ENCODE data around the gene KCNT2. TPM values are rescaled to one million over a fixed set of nuclear protein-coding genes. Genes with fewer than 3 reads are reported as not detected.
A peak's percentile ranks its signal among the peaks of the same experiment; 100 is the strongest.

KCNT2 gene
- total and polyA plus RNA-seq, 2 of the 8 experiments (the other 6 are each of a cell fraction or from before 2014, with no cell fraction given): 2.3 to 10.2 TPM

DNA sequence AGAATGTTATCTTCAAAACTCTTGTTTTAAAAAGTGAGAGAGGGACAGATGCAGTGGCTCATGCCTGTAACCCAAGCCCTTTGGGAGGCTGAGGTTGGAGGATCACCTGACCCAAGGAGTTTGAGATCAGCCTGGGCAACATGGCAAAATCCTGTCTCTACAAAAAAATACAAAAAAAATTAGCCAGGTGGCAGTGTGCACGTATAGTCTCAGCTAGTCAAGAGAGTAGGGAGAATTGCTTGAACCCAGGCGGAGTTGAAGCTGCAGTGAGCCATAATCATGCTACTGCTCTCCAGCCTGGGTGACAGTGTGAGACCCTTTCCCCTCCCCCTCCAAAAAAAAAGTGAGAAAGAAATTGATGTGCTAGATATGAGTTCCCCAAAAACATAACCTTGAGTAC, 131.0 kb downstream of the KCNT2 start:
- TF ChIP-seq SRF (IDR thresholded peaks at IDR 0.05; ENCODE audit: low read depth, low read length): no peak
- 0 out of 4 replicates have a peak, but pooled peaks have one; percentile 1 to 3 for TF ChIP-seq RAD21 (IDR thresholded peaks at IDR 0.05 in 1 of 2, conservative IDR thresholded peaks at IDR 0.05 in 1 of 2; ENCODE audit: low read depth in 2 of 2, low read length in 2 of 2)
- TF ChIP-seq RNF2 (IDR thresholded peaks at IDR 0.05; ENCODE audit: borderline replicate concordance, low read depth, low read length, missing control alignments, poor library complexity, severe bottlenecking): no peak
- TF ChIP-seq EZH2 (IDR thresholded peaks at IDR 0.05; ENCODE audit: low read depth, low read length, severe bottlenecking): no peak
- no peak for TF ChIP-seq EGR1 (IDR thresholded peaks at IDR 0.05; ENCODE audit: borderline replicate concordance, low read depth, low read length)
- no peak for TF ChIP-seq HDAC2 (IDR thresholded peaks at IDR 0.05; ENCODE audit: borderline replicate concordance in 1 of 2, low read depth in 2 of 2, low read length in 2 of 2)
- no peak for TF ChIP-seq TCF12 (IDR thresholded peaks at IDR 0.05; ENCODE audit: low read depth, low read length)
- TF ChIP-seq POLR2AphosphoS5 (IDR thresholded peaks at IDR 0.05; ENCODE audit: low read depth, low read length): no peak
- no peak for TF ChIP-seq JUN (IDR thresholded peaks at IDR 0.05; ENCODE audit: low read depth, low read length)
- no peaks in the 10 kb centered on the region for H3K79me1 ChIP-seq (ENCODE audit: low read depth, low read length)
- H2BK120ac ChIP-seq (replicated peaks; ENCODE audit: low read depth, low read length): no peak overlapping the region
- 89% methylated on average over 2 of the region's 2 CpGs; no CpG with 5 or more reads in 1 of the 2 experiments for WGBS, 2 experiments (ENCODE audit: extremely low coverage in 1 of 2, insufficient coverage in 1 of 2, insufficient read length in 1 of 2, insufficient replicate concordance in 2 of 2, low coverage in 1 of 2, low lambda C conversion rate in 2 of 2, missing lambda C conversion rate in 1 of 2)
- no peak overlapping the region for H3K27ac ChIP-seq (ENCODE audit: low read depth, low read length)
- H3K27me3 ChIP-seq (replicated peaks in 1 of 4; ENCODE audit: control insufficient read depth in 3 of 4, extremely low read depth in 1 of 4, insufficient read depth in 3 of 4, low read length in 3 of 4): no peaks in the 10 kb centered on the region
- no peak overlapping the region for H4K5ac ChIP-seq (ENCODE audit: insufficient read length, low read depth, low read length)
- H3K18ac ChIP-seq (ENCODE audit: extremely low read depth, low read length): no peak overlapping the region
- no peak overlapping the region for H4K8ac ChIP-seq (ENCODE audit: extremely low read depth, insufficient read depth, low read length)
- FAIRE-seq (no peak), DNase-seq (ENCODE audit: low read depth in 1 of 2, low spot score in 2 of 2) (no peak)
- H2BK12ac ChIP-seq (ENCODE audit: low read depth, low read length): no peak overlapping the region
- ChIA-PET POLR2A (ENCODE audit: partially characterized antibody) (no interaction called here), CTCF (ENCODE audit: partially characterized antibody) (no interaction called here)
- no peak overlapping the region for H3K14ac ChIP-seq (ENCODE audit: insufficient read length)
- no peak overlapping the region for H2BK15ac ChIP-seq (ENCODE audit: low read length)
- no peak overlapping the region for H2AFZ ChIP-seq (ENCODE audit: low read length)
- no peak overlapping the region for H3K56ac ChIP-seq (replicated peaks; ENCODE audit: insufficient read length, low read depth, low read length)
- no peak overlapping the region for H2BK5ac ChIP-seq (ENCODE audit: low read depth, low read length)
- peaks cover 0 to 10% (median 0%) of the 10 kb centered on the region in 4 experiments; a peak in 1 of 8 replicates for H3K36me3 ChIP-seq (ENCODE audit: control insufficient read depth in 2 of 4, insufficient read depth in 4 of 4, low read length in 3 of 4)
- no peak overlapping the region for H3K4ac ChIP-seq (replicated peaks; ENCODE audit: insufficient read length, low read depth, low read length)
- H4K20me1 ChIP-seq (replicated peaks in 1 of 2; ENCODE audit: control insufficient read depth in 1 of 2, insufficient read depth in 2 of 2, low read length in 2 of 2): no peaks in the 10 kb centered on the region
- no peaks in the 10 kb centered on the region for H3K79me2 ChIP-seq (ENCODE audit: control insufficient read depth in 1 of 2, insufficient read depth in 2 of 2, low read length in 2 of 2)
- no peaks in the 10 kb centered on the region for H3K23me2 ChIP-seq (ENCODE audit: low read depth, low read length)
- H2AK5ac ChIP-seq (ENCODE audit: low read depth, low read length): no peak overlapping the region
- no peaks in the 10 kb centered on the region for H3K4me1 ChIP-seq (replicated peaks in 1 of 4; ENCODE audit: control insufficient read depth in 3 of 4, insufficient read depth in 4 of 4, low read length in 3 of 4)
- no peak overlapping the region for H3K4me3 ChIP-seq (ENCODE audit: extremely low read depth in 1 of 4, insufficient read depth in 2 of 4, low read depth in 3 of 4, low read length in 4 of 4)
- H3K9ac ChIP-seq (replicated peaks in 1 of 4; ENCODE audit: extremely low read depth in 1 of 4, low read depth in 3 of 4, low read length in 3 of 4): no peak overlapping the region
- no peak overlapping the region for H3K4me2 ChIP-seq (ENCODE audit: insufficient read depth in 1 of 2, low read depth in 2 of 2, low read length in 2 of 2)
- H2BK20ac ChIP-seq (ENCODE audit: low read length): no peak overlapping the region
- H3K23ac ChIP-seq (ENCODE audit: insufficient read length): no peak overlapping the region
- H3K9me3 ChIP-seq (ENCODE audit: insufficient read depth in 2 of 2, low read depth in 1 of 2, low read length in 1 of 2): no peaks in the 10 kb centered on the region
- no peak overlapping the region for H4K91ac ChIP-seq (replicated peaks; ENCODE audit: insufficient read length, low read length)

All from H1 (cell line).